Neuronal stem cell (in vitro differentiated cells): ENCODE measurements around the gene ARSD.

Experiments used
- DNase-seq: peaks from one replicate; pipeline ENCODE4 v3.0.0-alpha.2; 2013; ENCODE audit warnings: low spot score
- H2AFZ ChIP-seq: one replicate; pipeline ENCODE4 v1.6.1; 2013; ENCODE audit warnings: mild to moderate bottlenecking, low read length, inconsistent platforms
- H2AK5ac ChIP-seq: 2 replicates; pipeline ENCODE4 v1.6.1; 2013; ENCODE audit warnings: low read depth, mild to moderate bottlenecking, inconsistent platforms, low read length, moderate library complexity, mixed read lengths
- H2BK120ac ChIP-seq: 2 replicates; pipeline ENCODE4 v1.6.1; 2013; ENCODE audit warnings: low read depth, mild to moderate bottlenecking, inconsistent platforms, low read length, moderate library complexity, mixed read lengths
- H2BK12ac ChIP-seq: one replicate; pipeline ENCODE4 v1.6.1; 2013; ENCODE audit warnings: low read length, inconsistent platforms
- H2BK15ac ChIP-seq: 2 replicates; pipeline ENCODE4 v1.6.1; 2013; ENCODE audit warnings: mild to moderate bottlenecking, low read length, inconsistent platforms, mixed read lengths
- H2BK5ac ChIP-seq: one replicate; pipeline ENCODE4 v1.6.1; 2013; ENCODE audit warnings: inconsistent platforms, mild to moderate bottlenecking, low read length, moderate library complexity
- H3K14ac ChIP-seq: one replicate; pipeline ENCODE4 v1.6.1; 2013; ENCODE audit warnings: low read length, inconsistent platforms
- H3K18ac ChIP-seq: 2 replicates; pipeline ENCODE4 v1.6.1; 2013; ENCODE audit warnings: low read length, inconsistent platforms
- H3K23ac ChIP-seq: 2 replicates; pipeline ENCODE4 v1.6.1; 2013; ENCODE audit warnings: low read depth, mild to moderate bottlenecking, mixed read lengths, low read length, inconsistent platforms; ENCODE audit not compliant: poor library complexity
- H3K27ac ChIP-seq: replicated peaks from 3 replicates; pipeline ENCODE4 v1.5.1; 2013; ENCODE audit warnings: low read length, inconsistent platforms
- H3K27me3 ChIP-seq, 3 experiments: 2 replicates each; pipeline ENCODE4 v1.6.1; 2013; ENCODE audit warnings: low read length in 3 of 3, mild to moderate bottlenecking in 2 of 3, inconsistent platforms in 1 of 3, low read depth in 1 of 3, mixed read lengths in 1 of 3, moderate library complexity in 1 of 3; ENCODE audit not compliant: control insufficient read depth in 3 of 3, insufficient read depth in 3 of 3
- H3K36me3 ChIP-seq, 2 donors: replicated peaks in 1 of 2; 2 replicates each; pipeline ENCODE4 v1.6.1; 2013; ENCODE audit warnings: low read length in 2 of 2; ENCODE audit not compliant: control insufficient read depth in 2 of 2, insufficient read depth in 2 of 2
- H3K4ac ChIP-seq: 2 replicates; pipeline ENCODE4 v1.6.1; 2013; ENCODE audit warnings: inconsistent platforms, mild to moderate bottlenecking, low read length, moderate library complexity
- H3K4me1 ChIP-seq, 2 donors: 1 replicate in 1 of 2; 2 replicates in 1 of 2; pipeline ENCODE4 v1.6.1; 2013; ENCODE audit warnings: low read length in 2 of 2, low read depth in 1 of 2; ENCODE audit not compliant: control insufficient read depth in 2 of 2, insufficient read depth in 1 of 2
- H3K4me2 ChIP-seq: one replicate; pipeline ENCODE4 v1.6.1; 2013; ENCODE audit warnings: mild to moderate bottlenecking, low read length, inconsistent platforms; ENCODE audit not compliant: insufficient read depth, poor library complexity, severe bottlenecking
- H3K4me3 ChIP-seq, 2 donors: 2 replicates each; pipeline ENCODE4 v1.5.1; 2013; ENCODE audit warnings: low read length in 2 of 2, mild to moderate bottlenecking in 2 of 2, inconsistent platforms in 1 of 2, moderate library complexity in 1 of 2
- H3K79me1 ChIP-seq: one replicate; pipeline ENCODE4 v1.6.1; 2013; ENCODE audit warnings: low read depth, mild to moderate bottlenecking, inconsistent platforms, low read length, moderate library complexity
- H3K9ac ChIP-seq: one replicate; pipeline ENCODE4 v1.6.1; 2013; ENCODE audit warnings: mild to moderate bottlenecking, low read depth, low read length, inconsistent platforms; ENCODE audit not compliant: poor library complexity
- H3K9me3 ChIP-seq, 2 donors: replicated peaks in 1 of 2; 2 replicates each; pipeline versions ENCODE3 to v1.6.1; 2013; ENCODE audit warnings: low read length in 2 of 2, mild to moderate bottlenecking in 2 of 2, inconsistent platforms in 1 of 2, low read depth in 1 of 2, mixed read lengths in 1 of 2, moderate library complexity in 1 of 2; ENCODE audit not compliant: control insufficient read depth in 2 of 2, insufficient read depth in 1 of 2
- H4K8ac ChIP-seq: one replicate; pipeline ENCODE4 v1.6.1; 2013; ENCODE audit warnings: low read depth, mild to moderate bottlenecking, inconsistent platforms, low read length, moderate library complexity
- H4K91ac ChIP-seq: one replicate; pipeline ENCODE4 v1.6.1; 2013; ENCODE audit warnings: low read length, low read depth, mild to moderate bottlenecking, inconsistent platforms; ENCODE audit not compliant: poor library complexity
- WGBS, 2 donors: extraction: QIAGEN DNeasy Blood & Tissue Kit; methylation state at CpG; one replicate each; pipeline ENCODE4 v1.1.7; 2013; ENCODE audit warnings: missing lambda C conversion rate in 2 of 2, mixed read lengths in 1 of 2; ENCODE audit not compliant: insufficient read length in 2 of 2, insufficient replicate concordance in 1 of 2; ENCODE audit errors: extremely low coverage in 2 of 2; 5-methylcytosine and 5-hydroxymethylcytosine counted together

Gene ARSD

GRCh38 chrX:2875798-2876399 lies 53.2 kb downstream of the ARSD start:
- DNase-seq, result no peak
- no peak overlapping the region for H2BK12ac ChIP-seq
- WGBS, 2 donors, result no CpG with 5 or more reads among the region's 6 CpGs

GRCh38 chrX:2875136-2875481 lies 54.0 kb downstream of the ARSD start:
- Histone ChIP-seq H3K14ac (no peak overlapping the region), H3K4me3 (no peak overlapping the region), H2BK5ac (no peak overlapping the region), H3K79me1 (no peaks in the 10 kb centered on the region), H3K4me1 (no peaks in the 10 kb centered on the region), H4K91ac (no peak overlapping the region), H3K27ac (no peak overlapping the region), H3K9me3 (peaks cover 0 to 13% of the 10 kb centered on the region in 2 donors), H2AK5ac (no peak overlapping the region), H3K9ac (no peak overlapping the region), H4K8ac (no peak overlapping the region), H3K4ac (no peak overlapping the region), H3K18ac (no peak overlapping the region), H3K4me2 (no peak overlapping the region), H2BK15ac (no peak overlapping the region), H2BK120ac (no peak overlapping the region), H3K27me3 (no peaks in the 10 kb centered on the region), H3K23ac (no peak overlapping the region), H3K36me3 (peaks cover 3 to 53% of the 10 kb centered on the region in 2 donors), H2BK12ac (no peak overlapping the region), H2AFZ (no peak overlapping the region)
- no peak for DNase-seq
- WGBS, 2 donors, result no CpG with 5 or more reads among the region's 3 CpGs

More at GRCh38 chrX:2875798-2876399, 53.2 kb downstream of the ARSD start:
- Histone ChIP-seq H3K4me1 (no peaks in the 10 kb centered on the region), H2AFZ (no peak overlapping the region), H3K23ac (no peak overlapping the region), H3K27ac (no peak overlapping the region), H4K8ac (no peak overlapping the region), H3K79me1 (no peaks in the 10 kb centered on the region), H4K91ac (no peak overlapping the region), H3K9ac (no peak overlapping the region), H3K4ac (no peak overlapping the region), H3K4me2 (no peak overlapping the region), H3K14ac (no peak overlapping the region), H3K36me3 (peaks cover 3 to 54% of the 10 kb centered on the region in 2 donors), H2AK5ac (no peak overlapping the region), H2BK15ac (no peak overlapping the region), H2BK5ac (no peak overlapping the region), H3K27me3 (no peaks in the 10 kb centered on the region), H3K18ac (no peak overlapping the region), H3K4me3 (no peak overlapping the region), H3K9me3 (peaks cover 0 to 12% of the 10 kb centered on the region in 2 donors), H2BK120ac (no peak overlapping the region)

- peaks cover 0 to 16% of the 10 kb centered on the region in 2 donors for H3K9me3 ChIP-seq
- H2AK5ac ChIP-seq, result no peak overlapping the region
- H2BK15ac ChIP-seq, result no peak overlapping the region
- no peak overlapping the region for H3K18ac ChIP-seq
- H3K27ac ChIP-seq, result no peak overlapping the region
- no peak overlapping the region for H2AFZ ChIP-seq
- no peak overlapping the region for H4K91ac ChIP-seq
- H3K14ac ChIP-seq, result no peak overlapping the region
- no peak overlapping the region for H3K4me2 ChIP-seq
- no CpG with 5 or more reads among the region's 5 CpGs for WGBS, 2 donors
- no peak overlapping the region for H2BK120ac ChIP-seq
- no peak overlapping the region for H2BK12ac ChIP-seq
- H3K23ac ChIP-seq, result no peak overlapping the region
- no peaks in the 10 kb centered on the region for H3K27me3 ChIP-seq
- H2BK5ac ChIP-seq, result no peak overlapping the region
- no peak overlapping the region for H4K8ac ChIP-seq
- DNase-seq, result no peak
- no peaks in the 10 kb centered on the region for H3K4me1 ChIP-seq
- H3K9ac ChIP-seq, result no peak overlapping the region
- no peaks in the 10 kb centered on the region for H3K79me1 ChIP-seq
- H3K4ac ChIP-seq, result no peak overlapping the region
- H3K36me3 ChIP-seq, result peaks cover 3 to 52% of the 10 kb centered on the region in 2 donors
- no peak overlapping the region for H3K4me3 ChIP-seq
Observed at GRCh38 chrX:2874222-2875135, 54.7 kb downstream of the ARSD start.

GRCh38 chrX:2872671-2873277 lies 56.4 kb downstream of the ARSD start:
- H2AFZ ChIP-seq, result no peak overlapping the region
- no peak overlapping the region for H3K4me3 ChIP-seq
- no peak overlapping the region for H3K23ac ChIP-seq
- H2BK12ac ChIP-seq, result no peak overlapping the region
- H2AK5ac ChIP-seq, result no peak overlapping the region
- H2BK120ac ChIP-seq, result no peak overlapping the region
- H3K14ac ChIP-seq, result no peak overlapping the region
- H4K91ac ChIP-seq, result no peak overlapping the region
- no peak overlapping the region for H2BK5ac ChIP-seq
- no peak overlapping the region for H3K4me2 ChIP-seq
- WGBS, 2 donors, result no CpG with 5 or more reads among the region's 7 CpGs
- H3K9ac ChIP-seq, result no peak overlapping the region
- H3K9me3 ChIP-seq, result peaks cover 0 to 20% of the 10 kb centered on the region in 2 donors
- H3K4ac ChIP-seq, result no peak overlapping the region
- peaks cover 3 to 57% of the 10 kb centered on the region in 2 donors for H3K36me3 ChIP-seq
- no peak overlapping the region for H4K8ac ChIP-seq
- no peak overlapping the region for H3K18ac ChIP-seq
- H3K27ac ChIP-seq, result no peak overlapping the region
- no peaks in the 10 kb centered on the region for H3K79me1 ChIP-seq
- no peaks in the 10 kb centered on the region for H3K27me3 ChIP-seq
- no peak overlapping the region for H2BK15ac ChIP-seq
- no peak for DNase-seq
- H3K4me1 ChIP-seq, result no peaks in the 10 kb centered on the region
